NT2/D1 (cell line): ENCODE measurements around the gene NADSYN1.

Experiments used
- SUZ12 ChIP-seq: IDR thresholded peaks from 2 replicates; pipeline ENCODE4 v1.6.1; 2011; ENCODE audit not compliant: insufficient read length, insufficient read depth; ENCODE audit errors: extremely low read depth
- YY1 ChIP-seq: IDR thresholded peaks from 2 replicates; pipeline ENCODE4 v1.6.1; 2011; ENCODE audit not compliant: insufficient read length, insufficient read depth
- ZNF274 ChIP-seq: IDR thresholded peaks from 2 replicates; pipeline ENCODE4 v1.6.1; 2011; ENCODE audit warnings: mild to moderate bottlenecking, low read depth, low read length

DNA sequence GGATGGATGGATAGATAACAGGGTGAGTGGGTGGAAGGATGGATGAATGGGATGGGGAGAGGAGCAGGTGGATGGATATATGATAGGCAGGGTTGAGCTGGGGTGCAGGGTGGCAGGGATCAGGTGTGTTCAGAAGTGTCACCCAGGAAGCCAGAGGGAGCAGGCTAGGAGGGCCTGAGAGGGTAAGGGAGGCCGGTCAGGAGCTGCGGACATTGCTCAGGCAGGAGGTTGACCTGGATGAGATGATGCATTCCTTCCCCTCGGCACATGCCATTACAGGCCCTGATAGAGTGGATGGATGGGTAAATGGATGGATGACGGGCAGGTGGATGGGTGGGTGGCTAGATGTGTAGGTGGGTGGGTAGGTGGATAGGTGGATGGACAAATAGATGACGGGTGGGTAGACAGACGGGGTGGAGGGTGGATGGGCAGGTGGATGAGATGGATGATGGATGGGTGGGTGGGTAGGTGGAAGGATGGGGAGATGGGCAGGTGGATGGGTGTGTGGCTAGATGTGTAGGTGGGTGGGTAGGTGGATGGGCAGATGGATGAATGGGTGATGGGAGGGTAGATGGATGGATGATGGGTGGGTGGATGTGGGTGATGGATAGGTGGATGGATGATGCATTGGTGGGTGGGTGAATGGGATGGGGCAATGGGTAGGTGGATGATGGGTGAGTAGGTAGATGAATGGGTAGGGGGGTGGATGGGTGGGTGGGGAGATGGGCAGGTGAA, 12.8 kb upstream of the NADSYN1 start:
- TF ChIP-seq SUZ12 (no peak), ZNF274 (no peak), YY1 (no peak)
